Measurements from ENCODE around the gene MRTFA.
A peak's percentile ranks its signal among the peaks of the same experiment; 100 is the strongest.

MRTFA gene

DNA sequence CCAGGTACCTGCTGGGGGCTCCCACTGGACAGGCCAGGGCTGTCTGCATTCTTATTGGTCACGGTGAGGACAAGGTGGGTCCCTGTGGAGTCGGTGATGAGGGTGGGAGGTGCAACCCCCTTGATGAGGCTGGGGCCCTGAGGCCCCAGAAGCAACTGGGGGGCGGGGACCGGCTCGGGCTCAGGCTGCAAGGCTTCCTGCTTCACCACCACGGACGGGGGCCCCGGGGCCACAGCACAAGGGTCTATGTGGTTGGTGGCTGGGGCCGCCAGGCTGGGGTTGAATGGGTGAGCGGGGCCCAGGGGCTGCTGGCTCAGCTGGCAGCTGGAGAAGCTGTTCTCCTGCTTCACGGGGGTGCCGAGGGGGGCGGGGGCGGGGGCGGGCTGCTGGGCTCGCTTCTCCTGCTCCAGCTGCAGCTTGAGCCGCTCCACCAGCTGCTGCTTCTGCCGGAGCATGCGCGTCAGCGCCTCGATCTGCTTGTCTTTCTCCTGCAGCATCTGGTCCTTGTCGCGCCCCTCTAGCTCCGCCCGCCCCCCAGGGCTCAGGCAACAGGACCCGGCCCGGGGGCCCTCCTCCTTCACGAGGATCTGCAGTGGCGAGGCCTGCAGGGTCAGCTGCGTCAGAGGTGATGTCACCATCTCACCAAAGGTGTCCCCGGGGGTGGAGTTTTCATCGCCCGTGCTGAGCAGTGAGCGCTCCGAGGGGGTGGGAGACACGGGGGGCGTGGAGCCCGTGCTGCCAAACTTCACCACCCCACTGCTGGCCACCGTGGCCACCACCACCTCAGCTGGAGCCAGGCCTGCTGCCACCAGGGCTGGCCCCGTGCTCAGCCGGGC, 217.9 kb downstream of the MRTFA start:
- Histone ChIP-seq H3K36me3 (peaks cover 70 to 90% (median 83%) of the 10 kb centered on the region in 3 donors), H3K27me3 (no peaks in the 10 kb centered on the region), H3K4me3 (no peak overlapping the region), H3K4me1 (no peaks in the 10 kb centered on the region), H3K27ac (no peak overlapping the region), H3K9me3 (no peaks in the 10 kb centered on the region)
- intact Hi-C loops (cut with DNase I; ENCODE audit: low total_unique reads), result no loop called here
- DNase-seq, result no peak
- TF ChIP-seq, protein P1, sequence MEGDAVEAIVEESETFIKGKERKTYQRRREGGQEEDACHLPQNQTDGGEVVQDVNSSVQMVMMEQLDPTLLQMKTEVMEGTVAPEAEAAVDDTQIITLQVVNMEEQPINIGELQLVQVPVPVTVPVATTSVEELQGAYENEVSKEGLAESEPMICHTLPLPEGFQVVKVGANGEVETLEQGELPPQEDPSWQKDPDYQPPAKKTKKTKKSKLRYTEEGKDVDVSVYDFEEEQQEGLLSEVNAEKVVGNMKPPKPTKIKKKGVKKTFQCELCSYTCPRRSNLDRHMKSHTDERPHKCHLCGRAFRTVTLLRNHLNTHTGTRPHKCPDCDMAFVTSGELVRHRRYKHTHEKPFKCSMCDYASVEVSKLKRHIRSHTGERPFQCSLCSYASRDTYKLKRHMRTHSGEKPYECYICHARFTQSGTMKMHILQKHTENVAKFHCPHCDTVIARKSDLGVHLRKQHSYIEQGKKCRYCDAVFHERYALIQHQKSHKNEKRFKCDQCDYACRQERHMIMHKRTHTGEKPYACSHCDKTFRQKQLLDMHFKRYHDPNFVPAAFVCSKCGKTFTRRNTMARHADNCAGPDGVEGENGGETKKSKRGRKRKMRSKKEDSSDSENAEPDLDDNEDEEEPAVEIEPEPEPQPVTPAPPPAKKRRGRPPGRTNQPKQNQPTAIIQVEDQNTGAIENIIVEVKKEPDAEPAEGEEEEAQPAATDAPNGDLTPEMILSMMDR (IDR thresholded peaks at IDR 0.05), result no peak

- H3K27me3 ChIP-seq, result no peaks in the 10 kb centered on the region
- peaks cover 63 to 83% (median 76%) of the 10 kb centered on the region in 3 donors for H3K36me3 ChIP-seq
- H3K4me1 ChIP-seq, result no peaks in the 10 kb centered on the region
- TF ChIP-seq, protein P1 (IDR thresholded peaks at IDR 0.05), result no peak
- H3K9me3 ChIP-seq, result no peaks in the 10 kb centered on the region
- DNase-seq, result no peak
- intact Hi-C loops (cut with DNase I; ENCODE audit: low total_unique reads), result no loop called here
- no peak overlapping the region for H3K27ac ChIP-seq
- H3K4me3 ChIP-seq, result no peak overlapping the region
These were observed 218.6 kb downstream of the MRTFA start for GRCh38 chr22:40417881-40418280.

GRCh38 chr22:40417041-40417440, 219.5 kb downstream of the MRTFA start:
- intact Hi-C loops (cut with DNase I; ENCODE audit: low total_unique reads), result no loop called here
- peaks cover 54 to 80% (median 68%) of the 10 kb centered on the region in 3 donors for H3K36me3 ChIP-seq
- no peak overlapping the region for H3K4me3 ChIP-seq
- no peak for DNase-seq
- TF ChIP-seq, protein P1 (IDR thresholded peaks at IDR 0.05), result no peak
- no peaks in the 10 kb centered on the region for H3K9me3 ChIP-seq
- no peaks in the 10 kb centered on the region for H3K27me3 ChIP-seq
- H3K27ac ChIP-seq, result no peak overlapping the region
- H3K4me1 ChIP-seq, result no peaks in the 10 kb centered on the region

- no peaks in the 10 kb centered on the region for H3K4me1 ChIP-seq
- DNase-seq, result no peak
- no peaks in the 10 kb centered on the region for H3K27me3 ChIP-seq
- H3K9me3 ChIP-seq, result no peaks in the 10 kb centered on the region
- intact Hi-C loops (cut with DNase I; ENCODE audit: low total_unique reads), result no loop called here
- H3K27ac ChIP-seq, result no peak overlapping the region
- no peak overlapping the region for H3K4me3 ChIP-seq
- TF ChIP-seq, protein P1 (IDR thresholded peaks at IDR 0.05), result no peak
- H3K36me3 ChIP-seq, result peaks cover 52 to 80% (median 65%) of the 10 kb centered on the region in 3 donors
These were observed 219.9 kb downstream of the MRTFA start for GRCh38 chr22:40416636-40417035.

- Histone ChIP-seq H3K4me1 (no peaks in the 10 kb centered on the region), H3K9me3 (no peaks in the 10 kb centered on the region), H3K27me3 (no peaks in the 10 kb centered on the region), H3K36me3 (peaks cover 52 to 80% (median 65%) of the 10 kb centered on the region in 3 donors), H3K27ac (no peak overlapping the region), H3K4me3 (no peak overlapping the region)
- intact Hi-C loops (cut with DNase I; ENCODE audit: low total_unique reads), result no loop called here
- TF ChIP-seq, protein P1 (IDR thresholded peaks at IDR 0.05), result no peak
- peak in 1 of 2 donors; percentile 55 for DNase-seq
These were observed 220.3 kb downstream of the MRTFA start for GRCh38 chr22:40416267-40416570.

Data from tibial artery (tissue), 4 donors.